ENCODE measurements around the gene RREB1. TPM values are rescaled to one million over a fixed set of nuclear protein-coding genes. Genes with fewer than 3 reads are reported as not detected.
A peak's percentile ranks its signal among the peaks of the same experiment; 100 is the strongest.

Gene RREB1
- total RNA-seq, 3 donors from 2014 or later = 64.9 to 85.9 (median 74.7) TPM

DNA sequence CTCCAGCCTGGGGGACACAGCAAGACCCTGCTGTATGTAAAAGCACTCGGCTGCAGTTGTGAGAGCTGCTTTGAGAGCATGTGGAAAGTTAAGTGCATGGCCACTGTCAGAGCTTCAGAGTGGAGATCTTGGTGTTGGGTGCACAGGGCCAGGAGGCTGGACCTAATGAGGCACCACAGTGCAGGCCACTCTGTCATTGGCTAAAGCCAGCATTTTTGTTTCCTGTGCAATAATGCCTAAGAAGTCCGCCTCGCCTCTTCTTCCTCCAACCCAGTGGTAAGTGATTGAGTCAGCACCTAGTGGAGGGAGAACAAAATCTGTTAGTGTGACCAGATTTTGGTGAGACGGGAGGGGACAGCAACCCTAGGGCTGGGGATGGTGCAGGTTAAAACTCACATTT, 144.6 kb downstream of the RREB1 start:
- H3K4me1 ChIP-seq (ENCODE audit: low read depth) = no peaks in the 10 kb centered on the region
- peaks cover 4% of the 10 kb centered on the region for H3K9me3 ChIP-seq
- peaks cover 9% of the 10 kb centered on the region for H3K36me3 ChIP-seq (ENCODE audit: low read depth)
- ATAC-seq (peak; percentile 25), DNase-seq (peak in 1 of 3 donors; percentile 24)
- TF ChIP-seq, protein P1, sequence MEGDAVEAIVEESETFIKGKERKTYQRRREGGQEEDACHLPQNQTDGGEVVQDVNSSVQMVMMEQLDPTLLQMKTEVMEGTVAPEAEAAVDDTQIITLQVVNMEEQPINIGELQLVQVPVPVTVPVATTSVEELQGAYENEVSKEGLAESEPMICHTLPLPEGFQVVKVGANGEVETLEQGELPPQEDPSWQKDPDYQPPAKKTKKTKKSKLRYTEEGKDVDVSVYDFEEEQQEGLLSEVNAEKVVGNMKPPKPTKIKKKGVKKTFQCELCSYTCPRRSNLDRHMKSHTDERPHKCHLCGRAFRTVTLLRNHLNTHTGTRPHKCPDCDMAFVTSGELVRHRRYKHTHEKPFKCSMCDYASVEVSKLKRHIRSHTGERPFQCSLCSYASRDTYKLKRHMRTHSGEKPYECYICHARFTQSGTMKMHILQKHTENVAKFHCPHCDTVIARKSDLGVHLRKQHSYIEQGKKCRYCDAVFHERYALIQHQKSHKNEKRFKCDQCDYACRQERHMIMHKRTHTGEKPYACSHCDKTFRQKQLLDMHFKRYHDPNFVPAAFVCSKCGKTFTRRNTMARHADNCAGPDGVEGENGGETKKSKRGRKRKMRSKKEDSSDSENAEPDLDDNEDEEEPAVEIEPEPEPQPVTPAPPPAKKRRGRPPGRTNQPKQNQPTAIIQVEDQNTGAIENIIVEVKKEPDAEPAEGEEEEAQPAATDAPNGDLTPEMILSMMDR (IDR thresholded peaks at IDR 0.05) = no peak
- intact Hi-C loops (cut with DNase I, micrococcal nuclease) = no loop called here
- no peak overlapping the region for H3K4me3 ChIP-seq

DNA sequence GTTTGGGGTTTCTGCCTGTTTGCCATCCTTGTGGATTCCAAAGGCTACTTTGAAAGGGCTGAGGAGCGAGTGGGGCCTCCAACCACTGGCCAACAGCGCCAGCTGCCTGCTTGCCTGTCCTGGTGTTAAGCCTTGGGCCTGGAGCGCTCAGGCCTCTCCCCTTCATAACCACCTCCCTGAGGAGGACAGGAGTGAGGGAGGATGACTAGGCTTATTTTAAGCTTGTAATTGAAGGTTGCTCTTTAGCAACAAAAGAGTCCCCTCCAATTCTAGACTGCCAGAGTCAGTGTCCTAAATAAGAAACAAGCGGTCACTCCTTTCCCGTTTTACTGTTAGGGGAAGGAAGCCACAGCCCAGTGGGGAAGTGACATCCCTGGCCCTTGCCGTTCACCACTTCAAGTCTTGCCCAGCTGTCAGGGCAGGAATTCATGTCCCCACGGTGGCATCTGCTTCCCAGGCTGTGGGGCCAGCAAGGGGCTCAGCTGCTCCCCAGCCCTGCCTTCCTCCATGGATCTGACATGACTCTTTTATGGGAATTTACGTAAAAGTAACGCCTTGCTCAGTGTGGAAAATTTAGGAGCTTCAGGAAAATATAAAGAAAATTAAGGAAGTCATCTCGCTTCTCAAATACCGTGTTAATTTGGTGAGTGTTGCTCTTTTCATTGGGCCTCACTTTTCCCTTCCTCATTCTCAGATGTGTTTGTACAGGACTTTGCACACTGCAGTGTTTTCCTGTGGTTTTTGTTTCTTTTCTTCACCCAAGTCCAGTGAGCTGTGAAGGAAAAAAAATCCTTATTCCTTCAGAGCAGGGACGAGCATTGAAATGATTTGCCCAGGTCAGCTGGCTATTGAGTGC, 147.4 kb downstream of the RREB1 start:
- H3K9me3 ChIP-seq = peaks cover 4% of the 10 kb centered on the region
- no peak overlapping the region for H3K4me3 ChIP-seq
- TF ChIP-seq, protein P1 (IDR thresholded peaks at IDR 0.05) = no peak
- peak; percentile 27 for ATAC-seq
- DNase-seq = peak in 1 of 3 donors; percentile 26
- H3K36me3 ChIP-seq (ENCODE audit: low read depth) = no peaks in the 10 kb centered on the region
- H3K4me1 ChIP-seq (ENCODE audit: low read depth) = no peaks in the 10 kb centered on the region
- intact Hi-C loops (cut with DNase I, micrococcal nuclease) = no loop called here

DNA sequence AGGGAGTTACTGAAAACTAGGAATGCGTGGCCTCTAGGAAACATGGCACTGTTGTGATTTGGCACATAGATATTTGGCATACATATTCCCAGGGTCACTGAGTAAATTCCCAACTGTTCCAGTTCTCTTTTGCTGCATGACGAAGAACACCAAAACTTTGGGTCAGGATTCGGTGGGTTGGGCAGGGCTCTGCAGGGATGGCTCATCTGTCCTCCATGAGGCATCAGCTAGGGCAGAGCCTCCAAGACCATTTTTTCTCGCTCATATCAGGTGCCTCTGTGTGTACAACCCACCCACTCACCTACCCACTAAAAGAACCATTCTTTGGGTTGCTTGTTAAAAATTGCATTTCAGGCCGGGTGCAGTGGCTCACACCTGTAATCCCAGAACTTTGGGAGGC, 148.2 kb downstream of the RREB1 start:
- peak in 1 of 3 donors; percentile 6 for DNase-seq
- intact Hi-C loops (cut with DNase I, micrococcal nuclease) = no loop called here
- Histone ChIP-seq H3K4me1 (ENCODE audit: low read depth) (peaks cover 5% of the 10 kb centered on the region), H3K9me3 (peaks cover 4% of the 10 kb centered on the region), H3K36me3 (ENCODE audit: low read depth) (no peaks in the 10 kb centered on the region), H3K4me3 (no peak overlapping the region)
- TF ChIP-seq, protein P1 (IDR thresholded peaks at IDR 0.05) = no peak
- no peak for ATAC-seq

DNA sequence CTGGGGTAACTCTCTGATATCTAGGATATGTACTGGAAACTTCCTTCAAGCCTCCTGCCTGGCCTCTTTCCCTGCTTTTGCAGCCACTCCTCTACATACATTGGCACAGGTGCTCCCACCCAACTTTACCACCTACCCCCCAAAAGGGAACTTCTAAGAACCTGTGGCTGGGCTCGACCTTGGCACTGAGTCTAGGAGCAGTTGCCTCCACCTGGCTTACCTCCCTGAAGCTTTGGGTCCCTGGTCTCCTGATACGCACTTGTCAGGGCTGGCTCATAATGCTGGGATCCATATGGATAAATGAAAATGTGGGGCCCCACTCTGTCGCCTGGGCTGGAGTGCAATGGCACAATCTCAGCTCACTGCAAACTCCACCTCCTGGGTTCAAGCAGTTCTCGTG, 149.0 kb downstream of the RREB1 start:
- peaks cover 8% of the 10 kb centered on the region for H3K4me1 ChIP-seq (ENCODE audit: low read depth)
- DNase-seq = peak in 1 of 3 donors; percentile 6
- no peak for ATAC-seq

DNA sequence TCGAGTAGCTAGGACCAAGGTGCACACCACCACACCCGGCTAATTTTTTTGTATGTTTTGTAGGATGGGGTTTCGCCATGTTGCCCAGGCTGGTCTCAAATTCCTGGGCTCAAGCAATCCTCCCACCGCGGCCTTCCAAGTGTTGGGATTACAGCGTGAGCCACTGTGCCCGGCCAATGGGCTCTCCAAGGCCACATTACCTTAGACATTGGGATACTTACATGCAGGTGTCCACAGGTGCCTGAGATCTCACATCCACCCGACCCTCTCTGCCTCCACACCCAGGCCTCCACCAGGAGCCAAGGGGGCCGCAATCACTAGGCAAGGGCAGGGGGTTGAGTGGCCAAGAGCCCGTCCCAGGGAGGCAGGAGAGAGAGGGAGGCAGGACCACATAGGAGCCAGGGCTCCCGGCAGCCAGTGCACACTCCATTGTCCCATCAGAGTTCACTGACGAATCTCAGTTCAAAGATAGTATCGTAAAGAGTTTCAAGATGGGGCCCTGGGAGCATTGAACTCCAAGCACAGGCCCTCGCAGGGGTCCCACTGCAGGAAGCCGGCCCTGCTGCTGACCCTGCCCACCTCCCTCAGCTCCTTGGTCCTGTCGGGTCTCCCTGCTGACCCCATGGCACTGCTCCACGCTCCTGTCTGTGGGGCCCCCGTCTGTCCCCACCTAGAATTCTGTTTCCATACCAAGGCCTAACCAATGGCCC, 149.9 kb downstream of the RREB1 start:
- no peak overlapping the region for H3K4me3 ChIP-seq
- ATAC-seq (no peak), DNase-seq (peak in 1 of 3 donors; percentile 18)
- no peaks in the 10 kb centered on the region for H3K36me3 ChIP-seq (ENCODE audit: low read depth)
- H3K4me1 ChIP-seq (ENCODE audit: low read depth) = peaks cover 11% of the 10 kb centered on the region
- peaks cover 4% of the 10 kb centered on the region for H3K9me3 ChIP-seq
- intact Hi-C loops (cut with DNase I, micrococcal nuclease) = no loop called here
- TF ChIP-seq, protein P1 (IDR thresholded peaks at IDR 0.05) = no peak

More for the DNA sequence above, 149.0 kb downstream of the RREB1 start:
- no peaks in the 10 kb centered on the region for H3K36me3 ChIP-seq (ENCODE audit: low read depth)
- intact Hi-C loops (cut with DNase I, micrococcal nuclease) = no loop called here
- TF ChIP-seq, protein P1 (IDR thresholded peaks at IDR 0.05) = no peak
- no peak overlapping the region for H3K4me3 ChIP-seq
- peaks cover 4% of the 10 kb centered on the region for H3K9me3 ChIP-seq

All from mucosa of descending colon (tissue), 3 donors.